Adipocyte (in vitro differentiated cells): Measurements from ENCODE around the gene SMAD2.

ENCODE experiments used
- DNase-seq: peaks from one replicate; pipeline ENCODE4 v3.0.0-alpha.2; 2015; ENCODE audit warnings: low read depth
- H3K27me3 ChIP-seq: replicated peaks from 2 replicates; pipeline ENCODE4 v1.7.0; 2013; ENCODE audit warnings: mild to moderate bottlenecking, low read length, moderate library complexity; ENCODE audit not compliant: control insufficient read depth, insufficient read depth
- H3K36me3 ChIP-seq: 2 replicates; pipeline ENCODE4 v1.7.0; 2013; ENCODE audit warnings: low read length, mild to moderate bottlenecking, moderate library complexity; ENCODE audit not compliant: control insufficient read depth, insufficient read depth, severe bottlenecking
- H3K4me1 ChIP-seq: 2 replicates; pipeline ENCODE4 v1.7.0; 2013; ENCODE audit warnings: mild to moderate bottlenecking, low read length, moderate library complexity; ENCODE audit not compliant: control insufficient read depth, insufficient read depth
- H3K4me3 ChIP-seq: 2 replicates; pipeline ENCODE4 v1.7.0; 2013; ENCODE audit warnings: mild to moderate bottlenecking, low read length, moderate library complexity
- H3K9ac ChIP-seq: 2 replicates; pipeline ENCODE4 v1.7.0; 2013; ENCODE audit warnings: mild to moderate bottlenecking, low read length, moderate library complexity
- H3K9me3 ChIP-seq: 2 replicates; pipeline ENCODE4 v1.7.0; 2013; ENCODE audit warnings: mild to moderate bottlenecking, low read length, moderate library complexity; ENCODE audit not compliant: control insufficient read depth

Gene SMAD2

DNA sequence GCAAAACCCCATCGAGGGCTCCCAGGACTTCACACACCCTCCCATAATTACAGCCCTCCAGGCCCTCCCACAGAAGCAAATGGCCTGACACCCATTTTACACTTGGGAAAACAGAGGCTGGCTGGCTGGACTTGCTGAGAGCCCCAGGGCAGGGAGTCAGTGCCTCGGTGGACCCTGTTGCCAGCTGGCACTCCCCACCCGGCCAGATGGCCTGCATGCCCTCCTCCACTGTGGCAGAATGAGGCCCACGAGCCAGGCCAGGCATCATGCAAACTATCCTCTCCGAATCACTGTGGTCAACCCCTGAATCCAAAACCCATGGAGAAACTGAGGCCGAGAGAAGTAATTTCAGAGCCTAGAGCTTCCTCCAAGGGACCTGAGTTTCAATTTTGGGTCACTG, 129.7 kb downstream of the SMAD2 start:
- Histone ChIP-seq H3K9me3 (peaks cover 4% of the 10 kb centered on the region), H3K36me3 (no peaks in the 10 kb centered on the region), H3K4me1 (no peaks in the 10 kb centered on the region), H3K27me3 (peaks cover 34% of the 10 kb centered on the region), H3K4me3 (no peak overlapping the region), H3K9ac (no peak overlapping the region)
- DNase-seq, result no peak

- Histone ChIP-seq H3K4me3 (no peak overlapping the region), H3K36me3 (no peaks in the 10 kb centered on the region), H3K9ac (no peak overlapping the region), H3K27me3 (peaks cover 34% of the 10 kb centered on the region), H3K9me3 (no peaks in the 10 kb centered on the region), H3K4me1 (no peaks in the 10 kb centered on the region)
- DNase-seq, result no peak
Measured at GRCh38 chr18:47800248-47800647, 130.2 kb downstream of the SMAD2 start.

GRCh38 chr18:47799376-47799775, 131.1 kb downstream of the SMAD2 start:
- no peak for DNase-seq
- H3K36me3 ChIP-seq, result no peaks in the 10 kb centered on the region
- no peaks in the 10 kb centered on the region for H3K9me3 ChIP-seq
- H3K4me3 ChIP-seq, result no peak overlapping the region
- H3K27me3 ChIP-seq, result peaks cover 35% of the 10 kb centered on the region
- H3K9ac ChIP-seq, result no peak overlapping the region
- H3K4me1 ChIP-seq, result no peaks in the 10 kb centered on the region

DNA sequence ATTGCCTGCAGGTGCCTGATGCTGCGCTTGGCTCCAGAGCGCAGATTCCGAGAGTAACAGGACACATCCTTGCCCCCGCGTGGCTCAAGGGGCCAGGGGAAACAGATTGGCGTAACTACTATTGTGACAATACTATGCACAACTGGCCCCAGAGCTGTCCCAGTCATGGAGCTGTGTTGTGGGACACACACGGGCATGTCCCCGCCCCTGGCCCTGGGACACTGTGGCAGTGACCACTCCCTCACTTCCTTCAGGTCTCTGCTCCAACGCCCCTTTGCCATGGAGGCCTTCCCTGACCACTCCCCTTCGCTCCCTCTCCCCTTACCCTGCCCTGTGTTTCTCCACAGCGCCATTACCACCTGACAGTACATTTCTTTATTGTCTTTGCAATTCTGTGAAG, 132.1 kb downstream of the SMAD2 start:
- H3K4me1 ChIP-seq, result no peaks in the 10 kb centered on the region
- no peak overlapping the region for H3K9ac ChIP-seq
- H3K36me3 ChIP-seq, result no peaks in the 10 kb centered on the region
- H3K9me3 ChIP-seq, result no peaks in the 10 kb centered on the region
- no peak overlapping the region for H3K4me3 ChIP-seq
- peaks cover 35% of the 10 kb centered on the region for H3K27me3 ChIP-seq
- no peak for DNase-seq

DNA sequence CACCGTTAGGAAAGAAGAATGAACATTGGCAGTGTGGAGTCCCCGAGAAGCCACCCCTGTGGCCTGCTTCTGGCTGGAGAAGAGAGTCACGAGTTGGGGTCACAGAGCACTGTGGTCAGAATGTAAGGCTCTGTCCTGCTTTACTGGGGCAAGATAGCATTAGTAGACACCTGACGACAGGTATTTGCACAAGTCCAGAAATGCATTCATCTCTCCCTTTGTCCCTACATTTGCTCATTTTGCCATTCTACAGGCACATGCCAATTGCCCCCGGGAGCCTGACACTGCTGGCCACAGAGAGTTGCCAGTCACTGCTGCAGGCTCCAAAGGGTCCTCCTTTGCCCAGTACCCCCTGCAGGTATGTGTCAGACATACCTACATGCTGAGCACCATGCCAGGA, 133.3 kb downstream of the SMAD2 start:
- Histone ChIP-seq H3K36me3 (no peaks in the 10 kb centered on the region), H3K4me3 (no peak overlapping the region)

DNA sequence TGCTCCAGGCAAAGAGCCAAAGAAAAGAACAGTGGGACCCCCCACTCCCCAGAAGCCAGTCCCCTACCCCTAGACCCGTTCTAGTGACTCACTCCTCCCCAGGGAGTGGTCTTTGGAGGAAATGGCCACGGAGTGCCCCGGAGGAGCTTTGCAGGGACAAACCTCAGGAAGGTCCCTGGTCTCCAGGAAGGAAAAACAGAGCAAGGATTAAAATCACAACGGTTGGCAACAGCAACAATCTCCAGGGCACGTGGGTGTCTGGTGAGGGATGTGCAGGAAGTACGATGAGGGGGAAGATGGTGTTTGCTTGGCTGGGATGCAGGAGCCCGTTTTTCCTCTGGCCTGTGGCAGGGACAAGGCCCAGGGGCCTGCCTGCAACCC, 135.0 kb downstream of the SMAD2 start:
- DNase-seq, result no peak
- H3K4me1 ChIP-seq, result no peaks in the 10 kb centered on the region

More for the DNA sequence above, 133.3 kb downstream of the SMAD2 start:
- Histone ChIP-seq H3K9me3 (no peaks in the 10 kb centered on the region), H3K9ac (no peak overlapping the region), H3K4me1 (no peaks in the 10 kb centered on the region), H3K27me3 (peaks cover 29% of the 10 kb centered on the region)
- no peak for DNase-seq

DNA sequence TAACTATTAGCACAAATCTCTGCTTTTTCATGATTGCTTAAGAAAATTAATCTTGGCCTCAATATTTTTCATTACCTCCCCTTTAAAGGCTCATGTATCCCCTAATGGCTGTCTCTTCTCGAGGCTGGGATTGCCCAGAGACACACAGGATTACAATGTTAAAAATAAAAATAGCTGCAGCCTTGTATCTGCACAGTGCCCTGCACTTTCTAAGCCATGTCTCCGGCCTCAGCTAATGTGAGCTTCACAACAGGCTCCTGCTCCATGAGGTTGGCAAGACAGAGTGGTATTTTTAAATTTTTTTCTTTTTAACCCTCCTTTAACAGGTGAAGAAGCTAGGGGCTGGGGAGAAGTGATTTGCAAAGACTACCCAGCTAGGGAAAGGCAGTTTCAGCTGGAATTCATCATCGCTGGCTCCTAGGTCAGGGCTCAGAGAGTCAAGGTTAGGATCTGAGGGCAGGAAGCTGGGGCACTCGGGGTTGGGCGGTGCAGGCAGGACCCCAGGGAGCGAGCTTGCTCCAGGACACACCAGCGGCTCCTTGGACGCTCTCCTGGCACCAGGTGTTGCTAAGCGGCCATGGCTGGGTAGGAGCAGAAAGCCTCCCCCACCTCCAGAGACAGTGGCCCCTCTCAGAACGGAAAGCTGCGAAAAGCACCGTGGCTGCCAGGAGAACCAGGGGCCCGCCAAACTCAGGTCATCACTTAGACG, 135.6 kb downstream of the SMAD2 start:
- no peaks in the 10 kb centered on the region for H3K9me3 ChIP-seq
- no peak for DNase-seq
- H3K9ac ChIP-seq, result no peak overlapping the region
- peaks cover 35% of the 10 kb centered on the region for H3K27me3 ChIP-seq
- no peak overlapping the region for H3K4me3 ChIP-seq
- no peaks in the 10 kb centered on the region for H3K4me1 ChIP-seq
- H3K36me3 ChIP-seq, result no peaks in the 10 kb centered on the region

More for the DNA sequence above, 135.0 kb downstream of the SMAD2 start:
- no peaks in the 10 kb centered on the region for H3K36me3 ChIP-seq
- peaks cover 33% of the 10 kb centered on the region for H3K27me3 ChIP-seq
- H3K9me3 ChIP-seq, result no peaks in the 10 kb centered on the region
- no peak overlapping the region for H3K4me3 ChIP-seq
- H3K9ac ChIP-seq, result no peak overlapping the region

GRCh38 chr18:47793609-47794008, 136.8 kb downstream of the SMAD2 start:
- Histone ChIP-seq H3K9me3 (peaks cover 1% of the 10 kb centered on the region), H3K9ac (no peak overlapping the region), H3K36me3 (no peaks in the 10 kb centered on the region), H3K4me1 (no peaks in the 10 kb centered on the region), H3K4me3 (no peak overlapping the region), H3K27me3 (peaks cover 38% of the 10 kb centered on the region)
- DNase-seq, result no peak

GRCh38 chr18:47791461-47791985, 138.9 kb downstream of the SMAD2 start:
- no peak for DNase-seq
- Histone ChIP-seq H3K27me3 (peaks cover 30% of the 10 kb centered on the region), H3K36me3 (no peaks in the 10 kb centered on the region), H3K9me3 (peaks cover 13% of the 10 kb centered on the region), H3K4me1 (no peaks in the 10 kb centered on the region), H3K9ac (no peak overlapping the region), H3K4me3 (no peak overlapping the region)

GRCh38 chr18:47790036-47790435, 140.4 kb downstream of the SMAD2 start:
- Histone ChIP-seq H3K9ac (no peak overlapping the region), H3K9me3 (peaks cover 27% of the 10 kb centered on the region), H3K4me3 (no peak overlapping the region), H3K27me3 (peaks cover 30% of the 10 kb centered on the region), H3K4me1 (no peaks in the 10 kb centered on the region), H3K36me3 (no peaks in the 10 kb centered on the region)
- DNase-seq, result no peak

DNA sequence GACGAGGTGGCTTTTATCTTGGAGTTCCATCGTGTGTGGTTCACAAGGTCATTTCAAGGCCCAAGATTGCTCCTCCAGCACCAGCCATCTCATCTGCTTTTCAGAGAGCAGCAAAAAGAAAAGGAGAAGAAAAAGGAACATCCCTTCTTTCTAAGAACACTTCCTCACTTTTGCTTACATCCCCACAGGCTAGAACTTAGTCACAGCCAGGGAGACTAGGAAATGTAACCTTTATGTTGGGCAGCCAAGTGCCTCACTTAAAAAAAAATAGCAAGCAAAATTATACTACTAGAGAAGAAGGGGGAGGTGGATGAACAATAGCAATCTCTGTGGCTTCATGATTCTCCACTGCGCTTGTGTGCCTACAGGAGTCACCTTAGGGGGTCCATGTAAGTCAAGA, 141.8 kb downstream of the SMAD2 start:
- H3K4me3 ChIP-seq, result no peak overlapping the region
- peaks cover 21% of the 10 kb centered on the region for H3K27me3 ChIP-seq
- H3K9me3 ChIP-seq, result peaks cover 41% of the 10 kb centered on the region
- H3K4me1 ChIP-seq, result no peaks in the 10 kb centered on the region
- no peak for DNase-seq
- no peak overlapping the region for H3K9ac ChIP-seq
- no peaks in the 10 kb centered on the region for H3K36me3 ChIP-seq

- Histone ChIP-seq H3K27me3 (peaks cover 29% of the 10 kb centered on the region), H3K36me3 (no peaks in the 10 kb centered on the region), H3K9me3 (peaks cover 28% of the 10 kb centered on the region), H3K4me1 (no peaks in the 10 kb centered on the region), H3K9ac (no peak overlapping the region), H3K4me3 (no peak overlapping the region)
- DNase-seq, result no peak
Measured at GRCh38 chr18:47781561-47781960, 148.9 kb downstream of the SMAD2 start.
